Gastroesophageal sphincter (tissue), 4 donors: ENCODE data around the gene PIK3R3. TPM values are rescaled to one million over a fixed set of nuclear protein-coding genes. Genes with fewer than 3 reads are reported as not detected.

Source experiments
- ATAC-seq: fragments of 150-250 bp; one replicate; pipeline ENCODE4 v1.9.1; 2016; ENCODE audit warnings: mild to moderate bottlenecking, moderate library complexity
- H3K27ac ChIP-seq, 4 donors: fragments of 200-600 bp; sonication (generic) in 3 of 4; 1 replicate in 3 of 4; 2 replicates in 1 of 4; pipeline ENCODE4 v1.5.1; 2016 to 2019
- H3K27me3 ChIP-seq: fragments of 200-600 bp; sonication (generic); one replicate; pipeline ENCODE4 v1.5.1; 2019
- H3K36me3 ChIP-seq, 2 donors: fragments of 200-600 bp; sonication (generic); one replicate each; pipeline ENCODE4 v1.5.1; 2019; ENCODE audit warnings: control low read depth in 1 of 2
- H3K4me1 ChIP-seq, 3 donors: fragments of 200-600 bp; sonication (generic); 1 replicate in 2 of 3; 2 replicates in 1 of 3; pipeline ENCODE4 v1.5.1; 2016 to 2019; ENCODE audit warnings: control low read depth in 2 of 3
- H3K4me3 ChIP-seq, 2 donors: fragments of 200-600 bp; sonication (generic); one replicate each; pipeline ENCODE4 v1.5.1; 2019; ENCODE audit warnings: mild to moderate bottlenecking in 1 of 2, moderate library complexity in 1 of 2
- H3K9me3 ChIP-seq, 3 donors: fragments of 200-600 bp; sonication (generic); one replicate each; pipeline ENCODE4 v1.5.1; 2017 to 2019; ENCODE audit warnings: control low read depth in 2 of 3
- EP300 ChIP-seq: sonication (generic); formaldehyde crosslinking; IDR thresholded peaks from one replicate; pipeline ENCODE4 v1.6.1; 2017; ENCODE audit warnings: antibody characterized with exemption, mild to moderate bottlenecking
- POLR2A ChIP-seq, 2 donors: fragments of 450-650 bp; IDR thresholded peaks; one replicate each; pipeline ENCODE4 v1.6.1; 2017; ENCODE audit warnings: antibody characterized with exemption in 2 of 2, mild to moderate bottlenecking in 2 of 2, moderate library complexity in 1 of 2
- POLR2AphosphoS5 ChIP-seq: sonication (generic); formaldehyde crosslinking; IDR thresholded peaks from one replicate; pipeline ENCODE4 v1.6.1; 2017; ENCODE audit warnings: antibody characterized with exemption
- WGBS, 2 donors: methylation state at CpG; one replicate each; pipeline ENCODE4 v1.1.5; 2018; ENCODE audit warnings: low coverage in 1 of 2; 5-methylcytosine and 5-hydroxymethylcytosine counted together
- total RNA-seq, 4 donors: library from RNA; depleted of rRNA; stranded (reverse); fragments of >200 nt; gene quantifications; one replicate each; pipeline ENCODE4 v1.1.0, GENCODE V29; 2016
- TF ChIP-seq, protein P1 (sequence below), 4 experiments: fragments of 200-600 bp in 2 of 4; fragments of 450-650 bp in 2 of 4; sonication (generic) in 1 of 4; IDR thresholded peaks; one replicate each; pipeline ENCODE4 v1.5.1; 2017 to 2019; ENCODE audit warnings: antibody characterized with exemption in 4 of 4, mild to moderate bottlenecking in 2 of 4, moderate library complexity in 2 of 4

PIK3R3 gene
- total RNA-seq, 4 donors from 2014 or later: 21.7 to 34.7 (median 28.2) TPM

DNA sequence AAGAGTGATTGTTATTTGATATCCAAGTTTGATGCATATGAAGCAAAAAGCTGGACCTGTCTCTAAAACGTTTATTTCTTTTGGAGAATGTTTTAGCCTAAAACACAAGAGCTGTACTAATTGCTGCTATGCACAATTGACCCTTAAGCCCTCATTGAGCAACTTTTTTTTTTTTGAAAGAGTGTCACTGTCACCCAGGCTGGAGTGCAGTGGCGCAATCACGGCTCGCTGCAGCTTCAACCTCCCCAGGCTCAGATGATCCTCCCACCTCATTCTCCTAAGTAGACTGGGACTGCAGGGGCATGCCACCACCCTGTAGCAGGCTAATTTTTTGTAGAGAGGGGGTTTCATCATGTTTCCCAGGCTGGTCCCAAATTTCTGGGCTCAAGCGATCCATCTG lies 129.1 kb downstream of the PIK3R3 start:
- Histone ChIP-seq H3K27ac (no peak overlapping the region), H3K36me3 (peaks cover 0 to 58% of the 10 kb centered on the region in 2 donors), H3K4me1 (peaks cover 0 to 8% (median 0%) of the 10 kb centered on the region in 3 donors), H3K4me3 (no peak overlapping the region), H3K27me3 (no peaks in the 10 kb centered on the region), H3K9me3 (no peaks in the 10 kb centered on the region)
- TF ChIP-seq POLR2AphosphoS5 (no peak), POLR2A (IDR thresholded peaks at IDR 0.05) (no peak), EP300 (no peak)
- TF ChIP-seq, protein P1, sequence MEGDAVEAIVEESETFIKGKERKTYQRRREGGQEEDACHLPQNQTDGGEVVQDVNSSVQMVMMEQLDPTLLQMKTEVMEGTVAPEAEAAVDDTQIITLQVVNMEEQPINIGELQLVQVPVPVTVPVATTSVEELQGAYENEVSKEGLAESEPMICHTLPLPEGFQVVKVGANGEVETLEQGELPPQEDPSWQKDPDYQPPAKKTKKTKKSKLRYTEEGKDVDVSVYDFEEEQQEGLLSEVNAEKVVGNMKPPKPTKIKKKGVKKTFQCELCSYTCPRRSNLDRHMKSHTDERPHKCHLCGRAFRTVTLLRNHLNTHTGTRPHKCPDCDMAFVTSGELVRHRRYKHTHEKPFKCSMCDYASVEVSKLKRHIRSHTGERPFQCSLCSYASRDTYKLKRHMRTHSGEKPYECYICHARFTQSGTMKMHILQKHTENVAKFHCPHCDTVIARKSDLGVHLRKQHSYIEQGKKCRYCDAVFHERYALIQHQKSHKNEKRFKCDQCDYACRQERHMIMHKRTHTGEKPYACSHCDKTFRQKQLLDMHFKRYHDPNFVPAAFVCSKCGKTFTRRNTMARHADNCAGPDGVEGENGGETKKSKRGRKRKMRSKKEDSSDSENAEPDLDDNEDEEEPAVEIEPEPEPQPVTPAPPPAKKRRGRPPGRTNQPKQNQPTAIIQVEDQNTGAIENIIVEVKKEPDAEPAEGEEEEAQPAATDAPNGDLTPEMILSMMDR (IDR thresholded peaks at IDR 0.05): no peak
- WGBS, 2 donors: 86 to 100% methylated on average over 3 to 4 of the region's 5 CpGs
- ATAC-seq: no peak

GRCh38 chr1:46002551-46003150 lies 129.8 kb downstream of the PIK3R3 start:
- no peaks in the 10 kb centered on the region for H3K27me3 ChIP-seq
- no peaks in the 10 kb centered on the region for H3K9me3 ChIP-seq
- TF ChIP-seq, protein P1 (IDR thresholded peaks at IDR 0.05): no peak
- TF ChIP-seq POLR2A (IDR thresholded peaks at IDR 0.05) (no peak), POLR2AphosphoS5 (no peak), EP300 (no peak)
- no peak overlapping the region for H3K4me3 ChIP-seq
- WGBS, 2 donors: 100% methylated on average over 2 of the region's 3 CpGs
- no peak for ATAC-seq
- H3K27ac ChIP-seq: no peak overlapping the region
- H3K4me1 ChIP-seq: peaks cover 0 to 15% (median 4%) of the 10 kb centered on the region in 3 donors
- peaks cover 0 to 51% of the 10 kb centered on the region in 2 donors for H3K36me3 ChIP-seq

- Histone ChIP-seq H3K27ac (no peak overlapping the region), H3K27me3 (no peaks in the 10 kb centered on the region), H3K4me1 (peaks cover 0 to 18% (median 4%) of the 10 kb centered on the region in 3 donors), H3K36me3 (peaks cover 0 to 37% of the 10 kb centered on the region in 2 donors), H3K9me3 (no peaks in the 10 kb centered on the region), H3K4me3 (no peak overlapping the region)
- 95 to 96% methylated on average over 2 to 3 of the region's 3 CpGs for WGBS, 2 donors
- ATAC-seq: no peak
- no peak for TF ChIP-seq POLR2AphosphoS5
- TF ChIP-seq, protein P1 (IDR thresholded peaks at IDR 0.05): no peak
- TF ChIP-seq EP300: no peak
Observed at GRCh38 chr1:46001081-46001785, 131.2 kb downstream of the PIK3R3 start.

- no peak for ATAC-seq
- Histone ChIP-seq H3K36me3 (peaks cover 0 to 27% of the 10 kb centered on the region in 2 donors), H3K27ac (no peak overlapping the region), H3K4me1 (peaks cover 0 to 18% (median 4%) of the 10 kb centered on the region in 3 donors), H3K9me3 (no peaks in the 10 kb centered on the region), H3K4me3 (no peak overlapping the region), H3K27me3 (no peaks in the 10 kb centered on the region)
- TF ChIP-seq POLR2AphosphoS5: no peak
- TF ChIP-seq, protein P1 (IDR thresholded peaks at IDR 0.05): no peak
- no peak for TF ChIP-seq POLR2A (IDR thresholded peaks at IDR 0.05)
- TF ChIP-seq EP300: no peak
- 100% methylated on average over 2 of the region's 2 CpGs for WGBS, 2 donors
Observed at GRCh38 chr1:45999507-45999906, 132.9 kb downstream of the PIK3R3 start.
